ENCODE results near the gene SLC35E3. TPM values are rescaled to one million over a fixed set of nuclear protein-coding genes. Genes with fewer than 3 reads are reported as not detected.

SLC35E3 gene
- polyA plus RNA-seq, 2 of the 4 experiments (the other 2 are of a cell fraction), result 5.1 to 22.1 TPM

DNA sequence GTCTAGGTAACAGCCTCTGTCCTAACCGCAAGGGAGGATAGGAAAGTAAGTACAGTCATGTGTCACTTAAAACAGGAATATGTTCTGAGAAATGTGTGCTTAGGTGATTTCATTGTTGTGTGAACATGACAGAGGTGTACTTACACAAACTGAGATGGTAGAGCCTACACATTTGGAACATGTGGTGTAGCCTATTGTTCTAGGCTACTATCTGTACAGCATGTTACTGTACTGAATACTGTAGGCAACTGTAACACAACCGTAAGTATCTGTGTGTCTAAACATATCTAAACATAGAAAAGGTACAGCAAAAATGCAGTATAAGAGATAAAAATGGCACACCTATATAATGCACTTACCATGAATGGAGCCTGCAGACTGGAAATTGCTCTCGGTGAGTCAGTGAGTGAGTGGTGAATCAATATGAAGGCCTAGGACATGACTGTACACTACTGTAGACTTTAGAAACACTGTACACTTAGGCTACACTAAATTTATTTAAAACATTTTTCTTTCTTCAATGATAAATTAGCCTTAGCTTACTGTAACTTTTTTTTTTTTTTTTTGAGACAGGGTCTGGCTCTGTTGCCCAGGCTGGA, 48.8 kb downstream of the SLC35E3 start:
- TF ChIP-seq POLR2A (IDR thresholded peaks at IDR 0.05; ENCODE audit: low read length) (no peak), FOSL2 (IDR thresholded peaks at IDR 0.05) (no peak), FOSL2 (CRISPR knock-in tag; IDR thresholded peaks at IDR 0.05) (peak; percentile 43; the same call in 1 of the 2 replicates), HOXA7 (CRISPR knock-in tag; IDR thresholded peaks at IDR 0.05) (no peak), MAX (IDR thresholded peaks at IDR 0.05) (no peak), ZFP36 (IDR thresholded peaks at IDR 0.05; ENCODE audit: borderline replicate concordance, partially characterized antibody) (no peak), HDAC2 (IDR thresholded peaks at IDR 0.05) (no peak)
- TF ChIP-seq, protein P1, sequence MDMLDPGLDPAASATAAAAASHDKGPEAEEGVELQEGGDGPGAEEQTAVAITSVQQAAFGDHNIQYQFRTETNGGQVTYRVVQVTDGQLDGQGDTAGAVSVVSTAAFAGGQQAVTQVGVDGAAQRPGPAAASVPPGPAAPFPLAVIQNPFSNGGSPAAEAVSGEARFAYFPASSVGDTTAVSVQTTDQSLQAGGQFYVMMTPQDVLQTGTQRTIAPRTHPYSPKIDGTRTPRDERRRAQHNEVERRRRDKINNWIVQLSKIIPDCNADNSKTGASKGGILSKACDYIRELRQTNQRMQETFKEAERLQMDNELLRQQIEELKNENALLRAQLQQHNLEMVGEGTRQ (IDR thresholded peaks at IDR 0.05), result no peak
- no peak overlapping the region for H3K4me3 ChIP-seq
- no peaks in the 10 kb centered on the region for H3K9me3 ChIP-seq
- ATAC-seq (peak; percentile 38 to 63; a peak in 2 of 6 replicates), FAIRE-seq (no peak), DNase-seq (ENCODE audit: low read depth in 1 of 2, low spot score in 1 of 2) (no peak)
- 0 out of 3 replicates have a peak, but pooled peaks cover 2% of the 10 kb centered on the region for H3K4me1 ChIP-seq
- ChIA-PET POLR2A (interaction anchor here (0.8 kb wide), 1 partner anchor 49 kb away, joined by 3 read pairs; the partner anchor contains the start of gene SLC35E3), CTCF (interaction anchor here (0.6 to 4.1 kb wide), 2 partner anchors 10 to 13 kb away, joined by 3 to 19 read pairs; partner anchors contain the start of gene MDM2)
- WGBS (ENCODE audit: missing lambda C conversion rate), result 72% methylated on average over 3 of the region's 3 CpGs
- H3K27ac ChIP-seq, result no peak overlapping the region
- no peak overlapping the region for H3K4me2 ChIP-seq

DNA sequence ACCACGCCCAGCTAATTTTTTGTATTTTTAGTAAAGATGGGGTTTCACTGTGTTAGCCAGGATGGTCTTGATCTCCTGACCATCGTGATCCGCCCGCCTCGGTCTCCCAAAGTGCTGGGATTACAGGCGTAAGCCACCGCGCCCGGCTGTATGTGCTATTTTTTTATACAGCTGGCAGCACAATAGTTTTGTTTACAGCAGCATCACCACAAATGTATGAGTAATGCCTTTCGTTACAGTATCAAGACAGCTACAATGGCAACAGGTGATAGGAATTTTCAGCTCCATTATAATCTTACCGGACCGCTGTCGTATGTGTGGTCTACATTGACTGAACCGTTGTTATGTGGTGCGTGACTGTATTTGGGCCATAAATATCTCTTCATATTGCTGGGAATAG, 50.4 kb downstream of the SLC35E3 start:
- Histone ChIP-seq H3K4me2 (no peak overlapping the region), H3K4me3 (no peak overlapping the region), H3K27ac (no peak overlapping the region), H3K9me3 (no peaks in the 10 kb centered on the region), H3K4me1 (0 out of 3 replicates have a peak, but pooled peaks cover 2% of the 10 kb centered on the region)
- no peak for TF ChIP-seq BHLHE40 (IDR thresholded peaks at IDR 0.05; ENCODE audit: low read depth, low read length)
- no peak for TF ChIP-seq TP53 (CRISPR knock-in tag; IDR thresholded peaks at IDR 0.05)
- TF ChIP-seq NFE2L2 (conservative IDR thresholded peaks at IDR 0.05; ENCODE audit: low read length), result no peak
- no peak for TF ChIP-seq REST (IDR thresholded peaks at IDR 0.05)
- TF ChIP-seq POLR2A (IDR thresholded peaks at IDR 0.05; ENCODE audit: low read length), result no peak
- DNase-seq (ENCODE audit: low read depth in 1 of 2, low spot score in 1 of 2), result no peak
- no peak for ATAC-seq
- CTCF ChIA-PET, result interaction anchor here (0.8 to 4.1 kb wide), 3 partner anchors 11 to 34 kb away, joined by 3 to 19 read pairs (median 7); partner anchors contain the start of gene MDM2
- POLR2A ChIA-PET, result no interaction called here
- FAIRE-seq, result no peak
- 96% methylated on average over 15 of the region's 15 CpGs for WGBS (ENCODE audit: missing lambda C conversion rate)

DNA sequence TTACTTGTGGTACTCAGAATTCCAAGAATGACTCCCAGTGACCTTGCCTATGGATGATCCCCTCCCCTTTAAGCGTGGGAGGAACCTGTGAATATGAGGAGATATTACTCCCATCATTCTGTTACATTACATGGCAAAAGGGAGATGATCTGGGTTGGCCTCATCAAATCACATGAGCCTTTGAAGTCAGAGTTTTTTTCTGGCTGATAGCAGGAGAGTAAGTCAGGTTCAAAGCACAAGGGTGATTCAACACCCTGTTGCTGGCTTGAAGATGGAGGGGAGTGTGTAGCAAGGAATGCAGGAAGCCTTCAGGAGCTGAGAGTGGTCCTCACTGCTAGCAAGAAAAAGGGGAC, 52.9 kb downstream of the SLC35E3 start:
- CTCF ChIA-PET, result interaction anchor here (1.6 kb wide), 1 partner anchor 9 kb away, joined by 9 read pairs; the partner anchor contains the start of gene MDM2
- FAIRE-seq, result no peak
- no peak for TF ChIP-seq RCOR1 (IDR thresholded peaks at IDR 0.05; ENCODE audit: low read depth, low read length)
- no peak for TF ChIP-seq HMGXB4 (CRISPR knock-in tag; IDR thresholded peaks at IDR 0.05; ENCODE audit: borderline replicate concordance)
- no peak for TF ChIP-seq TFCP2L1 (CRISPR knock-in tag; IDR thresholded peaks at IDR 0.05)
- TF ChIP-seq PHF8 (IDR thresholded peaks at IDR 0.05; ENCODE audit: borderline replicate concordance, low read depth), result no peak
- TF ChIP-seq RFX5 (IDR thresholded peaks at IDR 0.05), result no peak
- TF ChIP-seq JUNB (IDR thresholded peaks at IDR 0.05), result no peak
- no peak for TF ChIP-seq SMC3 (IDR thresholded peaks at IDR 0.05)
- TF ChIP-seq, protein P2, sequence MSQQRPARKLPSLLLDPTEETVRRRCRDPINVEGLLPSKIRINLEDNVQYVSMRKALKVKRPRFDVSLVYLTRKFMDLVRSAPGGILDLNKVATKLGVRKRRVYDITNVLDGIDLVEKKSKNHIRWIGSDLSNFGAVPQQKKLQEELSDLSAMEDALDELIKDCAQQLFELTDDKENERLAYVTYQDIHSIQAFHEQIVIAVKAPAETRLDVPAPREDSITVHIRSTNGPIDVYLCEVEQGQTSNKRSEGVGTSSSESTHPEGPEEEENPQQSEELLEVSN (IDR thresholded peaks at IDR 0.05; ENCODE audit: borderline replicate concordance, low read depth), result no peak
- TF ChIP-seq HOXB5 (CRISPR knock-in tag; IDR thresholded peaks at IDR 0.05), result no peak
- TF ChIP-seq MAFK (IDR thresholded peaks at IDR 0.05; ENCODE audit: partially characterized antibody), result no peak
- no peak for TF ChIP-seq ATOH8 (CRISPR knock-in tag; IDR thresholded peaks at IDR 0.05; ENCODE audit: low read depth)
- TF ChIP-seq NFE2L2 (conservative IDR thresholded peaks at IDR 0.05; ENCODE audit: low read length), result no peak
- no peak for TF ChIP-seq ZNF302 (CRISPR knock-in tag; IDR thresholded peaks at IDR 0.05)

More for the DNA sequence above, 52.9 kb downstream of the SLC35E3 start:
- DNase-seq (ENCODE audit: low read depth in 1 of 2, low spot score in 1 of 2) (no peak), ATAC-seq (no peak)
- Histone ChIP-seq H3K9me3 (no peaks in the 10 kb centered on the region), H3K4me3 (no peak overlapping the region), H3K4me2 (no peak overlapping the region), H3K4me1 (peaks cover 7% of the 10 kb centered on the region; the same call in 1 of the 3 replicates), H3K27ac (no peak overlapping the region)
- 74% methylated on average over 1 of the region's 1 CpG for WGBS (ENCODE audit: missing lambda C conversion rate)
- POLR2A ChIA-PET, result no interaction called here

Measured in A549 (cell line).